MCF 10A (cell line): ENCODE measurements around the gene MRPS5. TPM values are rescaled to one million over a fixed set of nuclear protein-coding genes. Genes with fewer than 3 reads are reported as not detected.
"Not testable (repeated sequence)": the region's sequence is repeated elsewhere in the genome, so short reads cannot be mapped to it uniquely, and the experiment has no call there.

Source experiments
- BruUV-seq: library from RNA; stranded (reverse); fragments of 400-500 nt; replicated peaks from 2 replicates; lab custom pipeline; 2021; lab: Mats Ljungman, UMichigan
- CTCF ChIA-PET: fragments of 300-600 bp; sonication (Branson Sonifier 250); formaldehyde crosslinking; extraction: SDS; loops from one replicate; lab custom pipeline; 2021; ENCODE audit warnings: antibody characterized with exemption, inconsistent platforms; lab: Yijun Ruan, JAX
- POLR2A ChIA-PET: fragments of 300-600, 350-650 bp; sonication (Branson Sonifier 250); formaldehyde crosslinking; extraction: SDS; loops from one replicate; lab custom pipeline; 2020; ENCODE audit warnings: antibody characterized with exemption, inconsistent platforms; lab: Yijun Ruan, JAX
- DNase-seq: peaks from one replicate; pipeline ENCODE4 v3.0.0-alpha.2; 2018; ENCODE audit not compliant: unreplicated experiment
- H3K27ac Mint-ChIP-seq: one replicate; pipeline ENCODE4 v1.8.0; 2022; ENCODE audit warnings: mild to moderate bottlenecking, low read depth, mixed read lengths; ENCODE audit not compliant: unreplicated experiment
- H3K27me3 Mint-ChIP-seq: one replicate; pipeline ENCODE4 v1.8.0; 2022; ENCODE audit warnings: mixed read lengths; ENCODE audit not compliant: insufficient read depth, unreplicated experiment
- H3K36me3 Mint-ChIP-seq: one replicate; pipeline ENCODE4 v1.8.0; 2022; ENCODE audit warnings: mild to moderate bottlenecking, moderate library complexity, mixed read lengths; ENCODE audit not compliant: insufficient read depth, unreplicated experiment
- H3K4me1 Mint-ChIP-seq: one replicate; pipeline ENCODE4 v1.8.0; 2022; ENCODE audit warnings: mixed read lengths; ENCODE audit not compliant: insufficient read depth, unreplicated experiment
- H3K4me3 Mint-ChIP-seq: one replicate; pipeline ENCODE4 v1.8.0; 2022; ENCODE audit warnings: mild to moderate bottlenecking, moderate library complexity, mixed read lengths; ENCODE audit not compliant: unreplicated experiment
- H3K9me3 Mint-ChIP-seq: one replicate; pipeline ENCODE4 v1.8.0; 2022; ENCODE audit warnings: mixed read lengths; ENCODE audit not compliant: unreplicated experiment
- intact Hi-C: fragments of 100-400 bp; cut with micrococcal nuclease; formaldehyde crosslinking; loops from 2 replicates; pipeline ENCODE4 v1.14.1; 2022
- total RNA-seq: library from RNA; stranded (reverse); gene quantifications from 2 replicates; pipeline ENCODE4 v1.2.3, GENCODE V29; 2022
- TF ChIP-seq, protein P1 (sequence below): fragments of 200-600 bp; IDR thresholded peaks from one replicate; pipeline ENCODE4 v1.8.0; 2022; ENCODE audit warnings: antibody characterized with exemption, mild to moderate bottlenecking; ENCODE audit not compliant: unreplicated experiment

Gene MRPS5
- total RNA-seq, 1 experiment from 2014 or later, result 74.2 TPM

DNA sequence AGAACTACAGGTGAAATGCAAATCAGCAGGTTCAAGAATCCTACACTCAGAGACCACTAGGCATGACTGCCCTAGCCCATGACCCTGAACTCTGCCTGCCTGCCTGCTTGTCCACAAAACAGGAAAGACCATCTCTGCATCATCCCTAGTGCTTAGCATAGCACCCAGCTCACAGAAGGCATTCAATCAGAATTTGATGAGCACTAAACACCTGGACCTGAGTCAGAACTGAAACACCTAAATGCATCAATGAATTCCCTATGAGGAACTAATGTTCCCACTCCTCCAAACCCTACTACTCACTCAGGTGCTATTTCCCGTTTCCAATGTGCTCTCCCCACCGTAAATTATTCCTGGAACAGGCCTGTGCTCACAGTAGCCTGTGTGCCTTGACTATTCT is 21.7 kb downstream of the MRPS5 start:
- Mint-ChIP-seq H3K4me3 (no peak overlapping the region), H3K4me1 (no peaks in the 10 kb centered on the region), H3K9me3 (no peaks in the 10 kb centered on the region), H3K27ac (no peak overlapping the region), H3K36me3 (peaks cover 95% of the 10 kb centered on the region), H3K27me3 (no peaks in the 10 kb centered on the region)
- POLR2A ChIA-PET, result no interaction called here
- intact Hi-C loops, result no loop called here
- DNase-seq, result no peak
- BruUV-seq, result no TSS peak
- CTCF ChIA-PET, result interaction anchor here (0.6 to 2.0 kb wide), 2 partner anchors 20 to 178 kb away, joined by 3 to 11 read pairs; no protein-coding TSS in a partner anchor
- TF ChIP-seq, protein P1, sequence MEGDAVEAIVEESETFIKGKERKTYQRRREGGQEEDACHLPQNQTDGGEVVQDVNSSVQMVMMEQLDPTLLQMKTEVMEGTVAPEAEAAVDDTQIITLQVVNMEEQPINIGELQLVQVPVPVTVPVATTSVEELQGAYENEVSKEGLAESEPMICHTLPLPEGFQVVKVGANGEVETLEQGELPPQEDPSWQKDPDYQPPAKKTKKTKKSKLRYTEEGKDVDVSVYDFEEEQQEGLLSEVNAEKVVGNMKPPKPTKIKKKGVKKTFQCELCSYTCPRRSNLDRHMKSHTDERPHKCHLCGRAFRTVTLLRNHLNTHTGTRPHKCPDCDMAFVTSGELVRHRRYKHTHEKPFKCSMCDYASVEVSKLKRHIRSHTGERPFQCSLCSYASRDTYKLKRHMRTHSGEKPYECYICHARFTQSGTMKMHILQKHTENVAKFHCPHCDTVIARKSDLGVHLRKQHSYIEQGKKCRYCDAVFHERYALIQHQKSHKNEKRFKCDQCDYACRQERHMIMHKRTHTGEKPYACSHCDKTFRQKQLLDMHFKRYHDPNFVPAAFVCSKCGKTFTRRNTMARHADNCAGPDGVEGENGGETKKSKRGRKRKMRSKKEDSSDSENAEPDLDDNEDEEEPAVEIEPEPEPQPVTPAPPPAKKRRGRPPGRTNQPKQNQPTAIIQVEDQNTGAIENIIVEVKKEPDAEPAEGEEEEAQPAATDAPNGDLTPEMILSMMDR, result no peak

DNA sequence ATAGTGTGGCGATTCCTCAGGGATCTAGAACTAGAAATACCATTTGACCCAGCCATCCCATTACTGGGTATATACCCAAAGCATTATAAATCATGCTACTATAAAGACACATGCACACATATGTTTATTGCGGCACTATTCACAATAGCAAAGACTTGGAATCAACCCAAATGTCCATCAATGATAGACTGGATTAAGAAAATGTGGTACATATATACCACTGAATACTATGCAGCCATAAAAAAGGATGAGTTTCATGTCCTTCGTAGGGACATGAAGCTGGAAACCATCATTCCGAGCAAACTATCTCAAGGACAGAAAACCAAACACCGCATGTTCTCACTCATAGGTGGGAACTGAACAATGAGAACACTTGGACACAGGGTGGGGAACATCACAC is 23.3 kb downstream of the MRPS5 start:
- intact Hi-C loops, BruUV-seq, H3K4me3 Mint-ChIP-seq, POLR2A ChIA-PET, H3K9me3 Mint-ChIP-seq, CTCF ChIA-PET, DNase-seq, H3K27me3 Mint-ChIP-seq, H3K27ac Mint-ChIP-seq, H3K4me1 Mint-ChIP-seq: not testable (repeated sequence)
- peaks cover 93% of the 10 kb centered on the region for H3K36me3 Mint-ChIP-seq

DNA sequence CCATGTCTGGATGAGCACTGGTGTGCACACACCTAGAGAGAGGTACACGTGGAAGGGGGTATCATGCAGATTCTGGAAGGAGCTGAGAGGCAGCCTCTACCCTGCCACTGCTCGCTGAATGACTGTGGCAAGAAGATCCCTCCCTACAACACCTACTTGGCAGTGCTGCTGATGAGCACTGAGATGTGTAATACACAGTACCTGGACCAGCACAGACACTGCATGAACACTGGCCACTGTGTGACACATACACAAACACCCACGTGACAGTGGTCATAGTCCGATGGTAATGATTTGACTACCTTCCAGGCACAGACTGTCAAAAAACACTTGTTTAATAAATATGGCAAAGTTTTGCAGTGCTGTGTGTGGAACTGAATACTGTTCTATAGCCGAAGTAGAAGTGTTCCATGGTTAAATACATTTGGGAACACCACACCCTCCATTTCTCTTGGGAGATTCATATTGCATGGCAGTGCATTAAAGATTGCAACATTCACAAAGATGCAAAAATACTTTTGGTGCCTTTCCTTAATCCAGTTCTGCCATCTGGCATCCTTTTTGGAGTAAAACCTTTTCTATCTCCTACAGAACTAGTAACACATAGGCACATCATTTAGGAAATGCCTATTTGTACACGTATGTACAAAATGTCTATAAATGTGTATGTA is 29.6 kb downstream of the MRPS5 start:
- Mint-ChIP-seq H3K4me1 (no peaks in the 10 kb centered on the region), H3K4me3 (no peak overlapping the region), H3K36me3 (peaks cover 70% of the 10 kb centered on the region), H3K9me3 (no peaks in the 10 kb centered on the region), H3K27me3 (no peaks in the 10 kb centered on the region), H3K27ac (no peak overlapping the region)
- TF ChIP-seq, protein P1, result no peak
- ChIA-PET POLR2A (interaction anchor here (0.6 kb wide), 1 partner anchor 42 kb away, joined by 3 read pairs; no protein-coding TSS in a partner anchor), CTCF (interaction anchor here (1.5 kb wide), 1 partner anchor 23 kb away, joined by 4 read pairs; no protein-coding TSS in a partner anchor)
- intact Hi-C loops, result no loop called here
- no peak for DNase-seq
- no TSS peak for BruUV-seq

DNA sequence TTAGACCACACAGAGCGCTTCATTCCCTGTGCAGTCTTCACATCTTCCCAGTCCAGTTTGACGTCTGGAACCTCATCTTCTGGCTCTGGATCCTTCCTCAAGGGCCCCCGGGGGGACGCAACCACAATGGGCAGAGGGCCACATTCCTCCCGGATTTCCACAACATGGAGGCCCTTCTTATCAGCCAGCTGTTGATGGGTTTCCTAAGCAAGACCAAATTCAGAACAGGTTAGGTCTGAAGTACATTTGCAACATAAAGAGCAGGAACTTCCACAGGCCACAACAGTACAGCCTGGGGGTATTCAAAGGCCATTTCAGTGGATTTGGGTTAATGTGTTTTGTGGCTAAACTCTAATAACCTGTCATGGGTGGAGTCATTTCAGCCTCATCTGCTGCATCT is 34.2 kb downstream of the MRPS5 start:
- H3K9me3 Mint-ChIP-seq, result peaks cover 6% of the 10 kb centered on the region
- TF ChIP-seq, protein P1, result no peak
- H3K27ac Mint-ChIP-seq, result no peak overlapping the region
- intact Hi-C loops, result no loop called here
- POLR2A ChIA-PET, result interaction anchor here (0.7 kb wide), 1 partner anchor 14 kb away, joined by 3 read pairs; no protein-coding TSS in a partner anchor
- peaks cover 59% of the 10 kb centered on the region for H3K36me3 Mint-ChIP-seq
- CTCF ChIA-PET, result interaction anchor here (1.1 to 2.6 kb wide), 3 partner anchors 9 to 64 kb away, joined by 4 to 9 read pairs (median 4); no protein-coding TSS in a partner anchor
- H3K4me3 Mint-ChIP-seq, result no peak overlapping the region
- H3K27me3 Mint-ChIP-seq, result no peaks in the 10 kb centered on the region
- no peaks in the 10 kb centered on the region for H3K4me1 Mint-ChIP-seq
- DNase-seq, result no peak
- BruUV-seq, result no TSS peak
